Stimulated activated CD8-positive, alpha-beta memory T cell treated with anti-CD3 and anti-CD28 coated beads, Interleukin-7, amount 100 ng/mL, for 1 hour (primary cell): ENCODE results near the gene RIT2.

Experiments
- DNase-seq, 2 donors: peaks; one replicate each; pipeline ENCODE4 v3.0.0-alpha.2; 2020; ENCODE audit warnings: low read depth in 2 of 2

Gene RIT2

DNA sequence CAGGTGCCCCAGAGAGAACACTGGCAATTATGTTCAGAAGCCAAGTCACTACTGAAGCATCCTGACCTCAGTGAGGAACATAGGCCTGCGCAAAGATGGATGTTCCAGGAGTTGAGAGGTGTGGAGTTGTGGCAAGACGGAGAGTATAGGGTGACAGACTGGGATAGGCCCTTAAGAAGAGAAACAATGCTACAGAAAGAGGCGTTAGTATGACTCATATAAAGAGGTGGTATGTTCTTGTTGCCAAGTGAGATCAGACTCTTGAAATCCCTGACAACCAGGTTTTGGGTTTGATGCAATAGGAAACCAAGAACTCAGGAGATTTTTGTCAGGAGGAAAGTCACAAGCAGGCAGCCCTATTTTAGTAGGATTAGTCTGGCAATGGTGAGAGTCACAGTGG, 185.6 kb downstream of the RIT2 start:
- no peak for DNase-seq

DNA sequence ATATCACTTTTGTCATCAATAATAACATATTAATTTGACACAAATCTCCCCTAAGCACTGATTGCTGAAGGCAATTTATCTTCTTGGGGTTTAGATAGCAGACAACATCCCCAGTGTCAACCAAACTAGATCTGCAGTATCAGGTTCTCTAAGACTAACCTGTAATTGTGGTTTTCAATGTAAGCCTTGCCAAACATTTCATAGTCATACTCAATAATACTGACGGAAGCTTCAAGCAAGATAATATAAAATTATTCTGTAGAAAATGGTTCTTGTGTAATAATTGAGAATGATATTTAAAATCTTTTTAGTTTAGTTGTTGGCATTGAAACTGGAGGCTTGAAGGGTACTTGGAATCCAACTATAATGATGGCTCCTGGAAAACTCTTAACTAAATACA, 186.3 kb downstream of the RIT2 start:
- DNase-seq = no peak

DNA sequence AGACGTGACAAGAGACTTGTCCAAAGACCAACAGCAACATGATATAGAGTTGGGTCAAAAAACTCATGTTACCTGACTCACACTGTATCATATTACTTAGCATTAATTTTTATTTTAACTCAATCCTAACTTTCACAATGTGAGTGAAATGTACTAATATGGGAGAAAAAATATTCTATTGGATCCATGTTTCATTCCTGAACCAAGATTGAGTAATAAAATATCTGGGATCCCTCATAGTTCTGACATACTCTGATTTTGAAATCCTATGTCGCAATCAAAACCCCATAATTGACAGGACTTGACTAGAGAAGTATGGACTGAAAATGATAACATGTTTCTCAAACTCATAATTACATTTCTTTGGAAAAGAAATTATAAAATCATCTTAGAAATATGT, 190.4 kb downstream of the RIT2 start:
- no peak for DNase-seq

- DNase-seq = no peak
Measured at GRCh38 chr18:42922363-42922762, 193.1 kb downstream of the RIT2 start.

DNA sequence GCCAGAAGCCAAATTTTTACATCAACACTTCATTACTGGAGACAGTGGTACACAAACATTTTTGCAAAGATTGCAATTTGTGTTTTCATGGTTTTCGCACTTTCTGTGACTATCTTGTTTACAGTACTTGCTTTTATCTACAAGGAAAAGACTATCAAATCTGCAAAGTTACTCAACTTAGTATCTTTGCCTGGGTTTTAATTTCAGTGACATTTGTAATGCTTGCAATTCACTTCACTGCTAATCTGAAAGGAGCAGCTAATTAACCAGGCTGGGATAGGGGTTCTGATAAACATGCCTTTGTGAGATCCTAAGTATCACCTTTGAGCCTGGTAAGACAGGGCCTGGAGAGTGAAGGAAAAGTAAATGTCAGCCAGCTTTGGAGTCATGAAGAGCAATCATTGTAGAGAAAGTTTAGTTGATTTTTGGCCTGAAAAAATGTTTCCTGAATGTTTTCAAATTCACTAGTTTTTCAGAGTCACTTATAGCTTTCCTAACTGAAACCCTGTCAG, 194.2 kb downstream of the RIT2 start:
- DNase-seq = no peak

DNA sequence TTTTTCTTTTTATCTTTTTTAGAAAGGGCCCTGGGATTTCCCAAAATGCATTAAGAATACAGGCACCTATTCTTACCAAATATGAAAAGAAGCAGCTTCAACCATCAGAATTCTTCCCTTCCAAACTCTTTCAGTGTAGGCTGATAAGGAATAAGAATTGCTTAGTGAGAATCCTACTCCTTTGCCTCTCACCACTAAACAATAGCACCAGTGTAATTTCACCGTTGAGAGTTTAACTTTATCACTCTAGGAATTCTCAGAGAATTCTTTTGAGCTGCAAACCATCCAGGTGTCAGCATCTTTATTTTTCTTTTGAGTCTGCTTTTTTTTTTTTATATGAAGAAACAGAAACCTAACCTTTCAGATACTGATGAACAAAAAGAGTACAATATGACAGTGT, 194.9 kb downstream of the RIT2 start:
- DNase-seq = no peak

- no peak for DNase-seq
Measured at GRCh38 chr18:42915299-42915698, 200.2 kb downstream of the RIT2 start.

- no peak for DNase-seq
Measured at GRCh38 chr18:42914476-42914875, 201.0 kb downstream of the RIT2 start.

- no peak for DNase-seq
Measured at GRCh38 chr18:42909095-42909494, 206.4 kb downstream of the RIT2 start.

- no peak for DNase-seq
Measured at GRCh38 chr18:42906761-42907160, 208.7 kb downstream of the RIT2 start.

GRCh38 chr18:42901161-42901560, 214.3 kb downstream of the RIT2 start:
- DNase-seq = no peak

- no peak for DNase-seq
Measured at GRCh38 chr18:42893977-42894376, 221.5 kb downstream of the RIT2 start.

GRCh38 chr18:42892181-42892580, 223.3 kb downstream of the RIT2 start:
- no peak for DNase-seq

- no peak for DNase-seq
Measured at GRCh38 chr18:42891705-42892104, 223.8 kb downstream of the RIT2 start.

GRCh38 chr18:42883169-42883568, 232.3 kb downstream of the RIT2 start:
- no peak for DNase-seq

- DNase-seq = no peak
Measured at GRCh38 chr18:42882122-42882521, 233.4 kb downstream of the RIT2 start.

DNA sequence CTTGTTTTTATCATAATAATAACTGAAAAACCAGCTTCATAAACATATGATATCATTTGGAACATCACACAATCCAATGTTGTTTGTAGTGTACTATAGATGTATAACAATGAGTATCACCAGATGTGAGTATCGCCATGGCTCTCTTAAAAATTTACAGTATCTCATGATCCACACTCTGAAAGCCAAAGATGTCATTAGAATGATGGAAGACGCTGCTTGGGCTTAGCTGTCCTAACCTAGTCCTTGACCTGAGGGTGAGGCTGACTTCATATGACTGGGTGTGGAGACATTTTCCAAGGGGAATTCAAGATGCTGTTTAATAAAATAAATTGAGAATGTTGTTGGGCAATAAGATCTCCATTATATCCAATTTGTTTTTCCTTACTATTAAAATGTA, 242.6 kb downstream of the RIT2 start:
- DNase-seq = no peak

GRCh38 chr18:42864876-42865275, 250.6 kb downstream of the RIT2 start:
- DNase-seq = no peak

GRCh38 chr18:42861271-42861670, 254.2 kb downstream of the RIT2 start:
- no peak for DNase-seq

GRCh38 chr18:42860548-42860947, 254.9 kb downstream of the RIT2 start:
- DNase-seq = no peak

DNA sequence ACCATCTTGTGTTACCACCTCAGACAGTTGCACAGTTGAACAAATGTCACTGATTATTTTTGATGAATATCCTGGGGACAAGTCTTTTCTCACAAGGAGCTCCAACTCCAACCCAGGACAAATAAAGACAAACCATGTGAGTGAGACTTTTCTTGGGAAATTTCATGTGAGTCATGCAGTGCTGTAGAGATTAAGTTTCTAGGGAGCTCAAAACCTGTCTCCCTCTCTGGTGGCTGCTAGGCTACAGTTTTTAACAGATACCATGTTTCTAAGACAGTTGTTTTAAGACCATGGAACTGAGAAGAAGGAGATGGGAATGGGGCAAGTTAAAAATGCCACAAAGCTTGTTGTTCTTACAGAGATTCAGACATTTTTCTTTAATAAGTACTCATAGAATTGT, 255.5 kb downstream of the RIT2 start:
- DNase-seq = no peak

- DNase-seq = no peak
Measured at GRCh38 chr18:42854558-42854957, 260.9 kb downstream of the RIT2 start.

- no peak for DNase-seq
Measured at GRCh38 chr18:42850174-42851083, 265.1 kb downstream of the RIT2 start.

- no peak for DNase-seq
Measured at GRCh38 chr18:42839408-42839807, 276.1 kb downstream of the RIT2 start.
